Measurements from ENCODE around the gene DTNBP1.
"Not testable (repeated sequence)": the region's sequence is repeated elsewhere in the genome, so short reads cannot be mapped to it uniquely, and the experiment has no call there.

DTNBP1 gene

GRCh38 chr6:15673666-15674065, 10.8 kb upstream of the DTNBP1 start:
- Histone ChIP-seq H3K79me2 (no peaks in the 10 kb centered on the region), H3K36me3 (ENCODE audit: control insufficient read depth, insufficient read depth, low read length) (no peaks in the 10 kb centered on the region), H2AFZ (no peak overlapping the region), H3K4me2 (ENCODE audit: low read length) (no peak overlapping the region), H3K4me3 (ENCODE audit: low read depth, low read length) (no peak overlapping the region), H3K27ac (no peak overlapping the region), H3K27me3 (ENCODE audit: control insufficient read depth, insufficient read depth, low read length) (no peaks in the 10 kb centered on the region), H3K4me1 (peaks cover 5% of the 10 kb centered on the region), H3K9me3 (ENCODE audit: control insufficient read depth, low read length) (no peaks in the 10 kb centered on the region), H3K9ac (no peak overlapping the region)
- TF ChIP-seq CTCF (IDR thresholded peaks at IDR 0.05) = no peak

GRCh38 chr6:15672818-15673217, 10.0 kb upstream of the DTNBP1 start:
- Histone ChIP-seq H3K4me1 (peaks cover 5% of the 10 kb centered on the region), H3K4me2 (ENCODE audit: low read length) (no peak overlapping the region), H3K4me3 (ENCODE audit: low read depth, low read length) (no peak overlapping the region), H3K27ac (no peak overlapping the region), H3K79me2 (no peaks in the 10 kb centered on the region), H3K27me3 (ENCODE audit: control insufficient read depth, insufficient read depth, low read length) (no peaks in the 10 kb centered on the region), H3K9ac (no peak overlapping the region), H3K9me3 (ENCODE audit: control insufficient read depth, low read length) (no peaks in the 10 kb centered on the region), H3K36me3 (ENCODE audit: control insufficient read depth, insufficient read depth, low read length) (no peaks in the 10 kb centered on the region), H2AFZ (no peak overlapping the region)
- no peak for TF ChIP-seq CTCF (IDR thresholded peaks at IDR 0.05)

- H3K4me3 ChIP-seq (ENCODE audit: low read depth, low read length) = no peak overlapping the region
- no peaks in the 10 kb centered on the region for H3K9me3 ChIP-seq (ENCODE audit: control insufficient read depth, low read length)
- no peaks in the 10 kb centered on the region for H3K36me3 ChIP-seq (ENCODE audit: control insufficient read depth, insufficient read depth, low read length)
- no peak overlapping the region for H2AFZ ChIP-seq
- no peaks in the 10 kb centered on the region for H3K27me3 ChIP-seq (ENCODE audit: control insufficient read depth, insufficient read depth, low read length)
- TF ChIP-seq CTCF (IDR thresholded peaks at IDR 0.05) = no peak
- H3K9ac ChIP-seq = no peak overlapping the region
- H3K4me2 ChIP-seq (ENCODE audit: low read length) = no peak overlapping the region
- H3K79me2 ChIP-seq = no peaks in the 10 kb centered on the region
- peaks cover 5% of the 10 kb centered on the region for H3K4me1 ChIP-seq
- no peak overlapping the region for H3K27ac ChIP-seq
Measured at GRCh38 chr6:15672291-15672690, 9.5 kb upstream of the DTNBP1 start.

- no peaks in the 10 kb centered on the region for H3K79me2 ChIP-seq
- no peak for TF ChIP-seq CTCF (IDR thresholded peaks at IDR 0.05)
- no peak overlapping the region for H3K9ac ChIP-seq
- H2AFZ ChIP-seq = no peak overlapping the region
- no peaks in the 10 kb centered on the region for H3K4me1 ChIP-seq
- no peak overlapping the region for H3K4me2 ChIP-seq (ENCODE audit: low read length)
- H3K27me3 ChIP-seq (ENCODE audit: control insufficient read depth, insufficient read depth, low read length) = no peaks in the 10 kb centered on the region
- no peak overlapping the region for H3K27ac ChIP-seq
- H3K4me3 ChIP-seq (ENCODE audit: low read depth, low read length) = no peak overlapping the region
- no peaks in the 10 kb centered on the region for H3K36me3 ChIP-seq (ENCODE audit: control insufficient read depth, insufficient read depth, low read length)
- H3K9me3 ChIP-seq (ENCODE audit: control insufficient read depth, low read length) = no peaks in the 10 kb centered on the region
Measured at GRCh38 chr6:15668918-15669317, 6.1 kb upstream of the DTNBP1 start.

GRCh38 chr6:15666896-15667295, 4.1 kb upstream of the DTNBP1 start:
- H3K9ac ChIP-seq; H3K36me3 ChIP-seq (ENCODE audit: control insufficient read depth, insufficient read depth, low read length); H3K4me2 ChIP-seq (ENCODE audit: low read length); H3K4me3 ChIP-seq (ENCODE audit: low read depth, low read length); H3K4me1 ChIP-seq; H3K79me2 ChIP-seq; H3K9me3 ChIP-seq (ENCODE audit: control insufficient read depth, low read length); H3K27ac ChIP-seq; H3K27me3 ChIP-seq (ENCODE audit: control insufficient read depth, insufficient read depth, low read length); H2AFZ ChIP-seq: not testable (repeated sequence)
